Activated naive CD4-positive, alpha-beta T cell treated with anti-CD3 and anti-CD28 coated beads, Interleukin-2, amount 50 U/mL, for 16 hours (primary cell): ENCODE measurements around the gene ZNF182.
"Not testable (repeated sequence)": the region's sequence is repeated elsewhere in the genome, so short reads cannot be mapped to it uniquely, and the experiment has no call there.

Source experiments
- DNase-seq: peaks from one replicate; pipeline ENCODE4 v3.0.0-alpha.2; 2020

Gene ZNF182

DNA sequence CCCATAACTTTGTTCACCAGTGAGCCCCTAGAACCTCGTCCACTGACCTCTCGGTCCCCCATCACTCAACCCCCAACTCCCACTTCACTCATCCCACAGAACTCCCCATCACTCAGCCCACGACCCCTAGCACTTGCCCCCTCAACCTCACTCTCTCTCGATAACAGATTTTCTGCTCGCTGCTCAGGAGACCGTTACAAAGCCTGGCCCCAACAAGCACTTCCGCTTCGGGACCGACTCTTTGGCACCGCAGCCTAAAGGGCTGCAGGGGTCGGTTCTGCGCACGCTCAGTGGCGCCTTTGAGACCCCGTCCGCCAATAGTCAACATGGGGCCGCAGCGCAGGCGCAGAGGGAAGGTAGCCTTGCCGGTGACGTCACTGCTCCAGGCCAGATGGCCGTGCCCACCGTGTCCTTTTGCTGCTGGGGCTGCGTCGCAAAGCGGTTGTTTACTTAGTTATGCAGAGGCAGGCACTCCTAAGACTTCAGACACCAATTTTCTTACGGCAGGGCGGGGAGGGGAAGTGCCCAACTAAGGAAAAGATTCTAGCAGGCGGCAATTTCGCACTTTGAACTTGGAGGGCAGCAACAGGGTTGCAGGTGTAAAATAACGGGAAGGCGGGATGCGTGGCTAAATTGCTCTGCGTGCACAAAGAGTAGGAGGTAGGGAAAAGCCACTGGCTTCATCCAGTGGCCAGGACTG, at the start of gene ZNF182:
TSS of gene ZNF182 (minus strand) at position 232 of the 700 bp plus-strand sequence. CDS start 1,380 bp downstream, outside the sequence.
- peak; percentile 90 for DNase-seq

DNA sequence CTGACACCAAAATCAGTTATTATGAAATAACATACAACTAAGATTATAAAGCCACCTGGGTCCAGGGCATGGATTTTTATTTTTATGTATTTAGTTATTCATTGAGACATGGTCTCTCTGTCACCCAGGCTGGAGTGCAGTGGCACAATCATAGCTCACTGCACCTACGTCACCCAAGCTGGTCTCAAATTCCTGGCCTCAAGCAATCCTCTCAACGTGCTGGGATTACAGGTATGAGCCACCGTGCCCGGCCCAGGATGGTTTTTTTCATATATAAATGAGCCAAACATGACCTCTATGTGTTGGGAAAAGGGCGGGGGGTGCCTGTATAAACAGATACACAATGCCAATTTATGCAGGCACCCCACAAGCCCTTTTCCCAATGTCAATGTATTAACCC, 43.1 kb upstream of the ZNF182 start:
- no peak for DNase-seq

DNA sequence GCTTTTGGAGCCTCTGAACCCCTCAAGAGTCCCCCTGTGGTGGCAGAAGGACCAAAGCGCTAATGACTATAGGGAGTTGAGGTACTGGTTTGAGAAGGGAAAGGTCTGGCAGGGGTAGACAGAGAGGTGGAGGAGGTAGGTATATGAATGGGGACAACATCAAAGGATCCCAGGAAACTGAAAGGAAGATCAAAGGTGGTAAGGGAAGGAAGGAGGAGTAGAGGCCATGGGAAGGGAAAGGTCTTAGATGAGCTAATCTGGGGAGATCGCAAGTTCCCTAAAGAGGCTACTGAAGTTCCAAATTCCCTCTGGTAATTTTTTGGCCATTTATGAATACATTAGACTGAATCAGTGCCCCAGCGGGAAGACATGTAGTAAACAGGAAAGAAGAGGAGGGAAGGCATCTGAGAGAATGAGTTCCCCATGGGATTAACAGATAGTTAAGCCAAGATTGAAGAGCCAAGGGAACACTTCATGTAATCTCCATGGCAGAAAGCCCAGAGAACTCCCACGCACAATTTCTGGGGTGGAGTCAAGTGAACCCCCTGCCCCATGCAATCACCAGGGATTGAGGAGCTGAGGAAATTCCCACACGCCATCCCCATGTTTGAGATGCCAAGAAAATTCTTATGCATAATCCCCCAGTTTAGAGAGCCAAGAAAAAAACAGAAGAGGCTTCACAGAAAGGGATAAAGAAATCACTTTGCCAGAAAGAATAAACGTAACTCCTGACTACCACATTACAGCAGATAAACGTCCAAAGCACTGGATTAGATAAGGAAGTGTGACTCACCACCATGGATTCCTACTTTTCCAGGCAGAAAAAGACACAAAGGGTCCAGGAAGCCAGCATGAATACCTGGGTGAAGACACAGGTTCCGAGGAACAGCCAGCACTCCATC, 41.9 kb upstream of the ZNF182 start:
- no peak for DNase-seq

DNA sequence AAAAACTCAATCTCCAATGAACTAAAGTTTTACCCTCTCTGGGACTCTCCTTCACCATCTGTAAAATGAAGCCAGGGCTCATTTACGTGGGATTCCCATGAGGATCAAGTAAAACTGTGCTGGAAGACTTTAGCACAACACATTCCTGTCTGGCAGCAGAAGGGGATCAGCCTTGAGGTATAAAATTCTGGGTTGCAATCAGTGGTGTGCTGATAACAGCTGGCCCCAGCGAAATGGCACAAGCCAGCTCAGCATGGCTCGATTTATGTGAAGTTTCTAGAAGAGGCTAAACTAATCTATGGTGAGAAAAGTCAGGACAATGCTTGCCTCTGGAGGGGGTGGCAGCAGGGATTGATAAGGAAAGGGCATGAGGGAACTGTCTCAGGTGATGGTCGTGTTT, 39.3 kb upstream of the ZNF182 start:
- no peak for DNase-seq

DNA sequence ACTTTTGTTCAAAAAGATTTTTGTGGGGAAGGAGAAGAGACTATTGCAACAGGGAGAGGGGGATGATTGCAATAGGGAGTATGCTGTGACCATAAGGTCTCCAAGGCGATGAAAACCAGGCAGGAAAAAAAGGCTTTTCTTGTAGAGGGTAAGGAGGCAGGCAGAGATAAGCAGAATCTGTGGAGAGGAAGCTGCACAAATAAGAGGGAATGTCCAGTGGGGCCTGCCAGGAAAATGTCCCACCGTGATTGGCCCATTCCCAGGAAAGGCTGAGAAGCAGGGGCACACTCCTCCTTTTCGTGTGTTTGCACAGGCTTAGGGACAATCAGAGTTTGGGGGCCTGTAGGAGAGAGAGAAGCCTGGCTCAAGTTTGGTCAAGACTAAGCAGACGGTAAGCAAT, 32.1 kb upstream of the ZNF182 start:
- DNase-seq, result no peak

DNA sequence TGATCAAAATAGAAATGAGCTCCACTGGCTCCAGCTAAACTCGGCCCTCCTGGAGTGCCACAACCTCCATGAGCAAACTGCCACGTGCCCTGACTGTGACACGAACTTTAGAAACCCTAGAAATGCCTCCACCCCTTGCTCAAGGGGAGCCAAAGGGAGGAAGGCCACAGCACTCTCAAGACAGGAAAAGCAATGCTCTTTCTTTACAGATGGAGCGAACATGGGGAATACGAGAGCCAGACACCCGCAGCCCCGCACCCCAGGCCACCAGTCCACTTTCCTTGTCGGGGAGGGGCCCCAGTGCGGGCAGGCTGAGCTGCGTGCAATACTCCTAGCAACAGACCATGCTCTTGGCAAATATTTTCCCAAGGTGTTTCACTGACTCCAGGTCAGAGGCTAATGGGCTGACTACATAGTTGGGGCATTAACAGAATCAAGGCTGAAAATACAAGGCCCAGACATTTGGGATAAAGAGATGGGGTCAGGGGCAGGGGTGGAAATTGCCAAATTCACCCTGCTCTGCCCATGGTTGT, 26.9 kb upstream of the ZNF182 start:
- DNase-seq, result not testable (repeated sequence)

DNA sequence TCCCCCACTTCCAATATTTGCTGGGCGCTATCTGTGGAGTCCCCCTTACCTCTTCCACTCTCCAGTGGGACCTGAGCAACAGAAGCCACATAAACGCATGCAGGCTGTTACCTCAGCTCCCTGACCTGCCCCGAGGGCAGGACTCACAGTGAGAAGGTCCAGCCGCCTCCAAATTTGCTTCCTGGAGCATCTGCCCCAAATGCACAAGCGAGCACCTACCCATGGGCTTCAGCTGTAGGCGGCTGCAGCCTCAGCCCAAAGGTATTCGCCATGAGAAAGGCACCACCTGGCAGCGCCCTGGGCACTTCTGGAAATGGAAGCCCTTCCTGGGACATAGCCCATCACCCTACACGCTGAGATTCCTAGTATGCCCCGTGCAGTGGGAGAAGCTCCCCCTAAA, 26.4 kb upstream of the ZNF182 start:
- DNase-seq, result no peak

DNA sequence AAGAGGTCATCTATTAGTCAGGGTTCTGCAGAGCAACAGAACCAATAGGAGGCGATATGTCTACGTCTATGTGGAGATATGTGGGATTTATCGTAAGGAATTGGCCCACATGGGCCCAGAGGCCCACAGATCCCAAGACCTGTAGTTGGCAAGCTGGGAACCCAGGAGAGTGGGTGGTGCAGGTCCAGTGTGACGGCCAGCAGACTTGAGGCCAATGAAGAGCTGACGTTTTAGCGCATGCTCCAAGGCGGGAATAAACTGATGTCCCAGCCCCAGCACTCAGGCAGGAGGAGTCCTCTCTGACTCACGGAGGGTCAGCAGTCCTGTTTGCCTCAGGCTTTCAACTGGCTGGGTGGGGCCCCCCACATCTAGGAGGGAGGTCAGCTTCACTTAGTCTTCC, 24.3 kb upstream of the ZNF182 start:
- DNase-seq, result no peak

DNA sequence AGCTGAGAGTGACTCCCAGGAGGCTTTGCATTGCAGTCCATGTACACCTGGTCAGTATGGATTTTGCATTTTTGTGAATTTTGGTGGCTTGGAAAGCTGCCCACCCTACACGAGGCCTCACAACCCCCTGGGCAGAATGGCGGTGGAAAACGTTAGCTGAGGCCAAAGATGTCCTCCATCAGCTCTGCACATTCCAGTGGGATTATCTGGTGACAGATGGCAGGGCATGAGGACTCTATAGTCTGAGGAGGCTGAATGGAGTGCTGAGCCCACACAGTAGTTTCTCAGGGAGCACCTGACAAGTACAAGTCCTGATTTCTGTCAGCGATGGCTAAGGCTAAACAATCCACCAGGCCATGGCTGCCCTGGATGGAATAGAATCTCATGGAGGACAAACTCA, 23.8 kb upstream of the ZNF182 start:
- DNase-seq, result not testable (repeated sequence)

DNA sequence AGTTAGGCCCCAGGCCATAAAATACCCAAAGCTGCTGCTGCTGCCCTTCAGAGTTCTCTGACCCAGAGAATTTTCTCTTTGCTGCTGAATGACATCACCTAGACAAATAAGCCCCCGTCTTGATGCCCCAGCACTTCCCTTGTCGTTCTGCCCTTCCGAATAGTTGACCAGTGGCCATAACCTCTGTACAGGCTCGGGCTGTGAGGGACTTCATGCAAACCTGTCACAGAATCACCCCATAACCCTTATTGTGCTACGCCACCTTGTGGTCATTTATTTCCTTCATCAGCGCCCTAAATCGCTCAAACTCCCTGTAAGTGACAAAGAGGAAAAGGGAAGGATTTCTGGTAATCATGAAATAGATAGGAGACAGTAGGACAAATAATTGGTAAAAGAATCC, 21.8 kb upstream of the ZNF182 start:
- peak; percentile 22 for DNase-seq

DNA sequence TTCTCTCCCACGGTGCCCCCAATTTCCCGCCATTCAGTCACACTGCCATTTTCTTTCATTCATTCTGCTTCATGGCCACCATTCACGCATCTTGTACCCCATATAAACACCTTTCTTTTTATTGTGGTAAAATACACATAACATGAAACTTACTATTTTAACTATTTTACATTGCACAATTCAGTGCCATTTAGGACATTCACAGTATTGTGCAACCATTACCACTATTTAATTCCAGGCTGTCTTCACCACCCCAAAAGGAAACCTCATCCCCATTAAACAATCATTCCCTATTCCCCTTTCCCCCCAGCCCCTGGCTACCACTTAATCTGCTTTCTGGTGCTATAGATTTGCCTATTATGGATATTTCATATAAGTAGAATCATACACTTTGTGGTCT, 18.9 kb upstream of the ZNF182 start:
- no peak for DNase-seq

DNA sequence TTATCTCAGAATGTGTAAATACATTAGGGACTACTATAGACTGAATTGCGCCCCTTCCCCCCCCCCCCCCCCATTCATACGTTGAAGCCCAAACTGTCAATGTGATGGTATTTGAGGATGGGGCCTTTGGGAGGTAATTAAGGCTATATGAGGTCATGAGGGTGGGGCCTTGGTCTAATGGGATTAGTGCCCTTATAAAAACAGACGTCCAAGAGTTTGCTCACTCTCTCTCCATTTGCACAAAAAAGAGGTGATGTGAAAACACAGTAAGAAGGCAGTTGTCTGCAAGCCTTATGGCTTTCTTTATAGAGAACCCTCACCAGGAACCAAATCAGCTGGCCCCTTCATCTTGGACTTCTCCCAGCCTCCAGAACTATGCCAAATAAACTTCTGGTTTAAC, 18.3 kb upstream of the ZNF182 start:
- DNase-seq, result no peak

DNA sequence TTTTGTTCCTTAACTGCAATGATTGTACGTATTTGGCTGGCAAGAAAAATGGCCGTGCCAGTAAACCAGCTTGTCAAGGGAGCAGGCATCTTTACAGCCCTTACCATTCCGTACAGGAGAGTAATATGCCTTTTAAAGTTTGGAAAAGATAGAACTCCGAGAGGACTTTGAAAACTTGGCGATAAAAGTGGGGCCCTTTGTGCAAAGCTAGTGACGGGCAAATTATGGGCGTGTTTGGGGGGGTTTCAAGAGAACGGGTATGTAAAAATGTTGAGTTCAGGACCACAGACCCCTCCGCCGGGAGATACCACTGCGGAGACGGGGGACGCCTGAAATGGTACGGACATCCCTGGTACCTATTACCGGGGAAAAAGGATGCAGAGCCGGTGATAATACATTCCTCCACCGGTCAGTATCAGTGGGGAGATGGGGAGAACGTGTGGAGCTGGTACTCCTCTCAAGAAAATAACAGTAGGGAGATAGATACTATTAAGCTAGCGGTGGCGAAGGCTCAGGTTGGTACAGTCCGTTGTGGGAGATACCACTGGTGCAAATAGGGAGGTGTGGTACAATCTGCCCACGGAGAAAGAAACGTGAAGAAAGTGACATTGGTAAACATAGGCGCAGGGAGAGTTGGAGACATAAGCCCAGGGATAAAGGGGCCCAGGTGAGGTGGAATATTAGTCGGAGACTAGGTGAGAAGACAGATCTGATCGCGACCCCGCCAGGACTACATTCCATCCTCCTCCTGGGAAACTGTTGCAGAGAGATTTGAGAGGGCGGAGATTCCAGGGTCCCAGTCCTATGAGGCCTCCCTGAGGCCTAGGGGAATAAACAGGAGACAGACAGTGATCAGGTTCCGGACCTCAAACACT, 17.5 kb upstream of the ZNF182 start:
- peak; percentile 83 for DNase-seq

DNA sequence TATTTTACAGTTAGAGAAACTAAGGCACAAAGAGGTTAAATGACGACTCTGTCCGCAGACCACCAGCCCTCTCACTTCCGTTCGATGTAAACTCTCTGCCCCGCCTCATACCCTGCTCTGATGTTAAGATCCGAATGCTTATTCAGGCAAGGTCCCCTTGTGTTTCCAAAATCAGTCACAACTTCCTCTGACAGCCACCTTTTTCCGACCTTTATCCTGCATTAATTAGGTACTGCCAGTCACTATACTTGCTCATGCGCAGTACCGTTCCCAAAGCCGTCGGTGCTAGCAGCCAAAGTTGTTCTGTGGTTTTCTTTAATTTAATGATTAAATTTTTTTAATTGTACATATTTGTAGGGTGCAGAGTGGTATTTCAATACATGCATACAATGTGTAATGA, 16.7 kb upstream of the ZNF182 start:
- peak; percentile 38 for DNase-seq

DNA sequence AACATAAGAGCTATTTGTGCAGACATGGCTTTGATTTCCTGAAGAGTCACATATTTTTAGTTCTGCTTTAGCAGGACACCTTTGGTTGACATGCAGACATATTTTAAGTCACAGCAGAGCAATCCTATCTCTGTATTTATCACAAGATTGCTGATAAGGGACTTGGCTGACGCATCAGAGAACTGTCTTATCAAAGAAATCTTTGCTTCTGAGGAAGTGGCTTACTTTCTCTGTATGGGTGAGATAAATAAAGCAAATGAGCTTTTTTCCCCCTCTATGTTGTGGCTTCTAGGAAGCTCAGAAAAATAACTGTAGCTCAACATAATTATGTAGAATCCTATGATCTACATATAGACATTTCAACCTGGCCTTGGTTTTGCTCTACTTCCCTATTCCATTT, 16.1 kb upstream of the ZNF182 start:
- not testable (repeated sequence) for DNase-seq

DNA sequence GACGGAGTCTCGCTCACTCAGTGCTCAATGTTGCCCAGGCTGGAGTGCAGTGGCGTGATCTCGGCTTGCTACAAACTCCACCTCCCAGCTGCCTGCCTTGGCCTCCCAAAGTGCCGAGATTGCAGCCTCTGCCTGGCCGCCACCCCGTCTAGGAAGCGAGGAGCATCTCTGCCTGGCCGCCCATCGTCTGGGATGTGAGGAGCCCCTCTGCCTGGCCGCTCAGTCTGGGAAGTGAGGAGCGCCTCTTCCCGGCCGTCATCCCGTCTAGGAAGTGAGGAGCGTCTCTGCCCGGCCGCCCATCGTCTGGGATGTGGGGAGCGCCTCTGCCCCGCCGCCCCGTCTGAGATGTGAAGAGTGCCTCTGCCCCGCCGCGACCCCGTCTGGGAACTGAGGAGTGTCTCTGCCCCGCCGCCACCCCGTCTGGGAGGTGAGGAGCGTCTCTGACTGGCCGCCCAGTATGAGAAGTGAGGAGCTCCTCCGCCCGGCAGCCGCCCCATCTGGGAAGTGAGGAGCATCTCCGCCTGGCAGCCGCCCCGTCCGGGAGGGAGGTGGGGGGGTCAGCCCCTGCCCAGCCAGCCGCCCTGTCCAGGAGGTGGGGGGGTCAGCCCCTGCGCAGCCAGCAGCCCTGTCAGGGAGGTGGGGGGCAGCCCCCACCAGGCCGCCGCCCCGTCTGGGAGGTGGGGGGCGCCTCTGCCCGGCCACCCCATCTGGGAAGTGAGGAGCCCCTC, 13.0 kb upstream of the ZNF182 start:
- not testable (repeated sequence) for DNase-seq

DNA sequence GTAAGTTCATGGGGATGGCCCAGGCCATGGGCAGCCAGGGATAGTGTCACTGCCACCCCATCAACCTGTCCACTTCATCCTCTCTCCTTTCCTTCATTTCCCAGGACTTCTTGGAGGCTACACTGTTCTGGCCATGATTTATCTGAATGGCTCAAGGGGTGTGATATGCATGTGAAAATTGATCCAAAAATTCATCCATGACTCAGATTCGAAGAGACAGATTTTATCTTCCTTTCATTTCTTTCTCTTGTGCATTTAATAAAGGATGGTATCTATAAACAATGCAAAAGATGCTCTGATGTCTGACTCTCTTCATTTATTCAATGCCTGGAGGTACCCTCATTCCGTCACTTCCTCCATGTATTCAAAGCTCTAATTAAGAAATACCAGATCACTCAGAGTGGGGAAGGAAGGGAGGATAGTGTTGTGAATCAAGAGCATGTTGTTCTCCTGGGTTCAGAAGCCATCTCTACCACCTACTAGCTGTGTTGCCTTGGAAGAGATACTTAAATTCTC, 5.7 kb upstream of the ZNF182 start:
- not testable (repeated sequence) for DNase-seq

DNA sequence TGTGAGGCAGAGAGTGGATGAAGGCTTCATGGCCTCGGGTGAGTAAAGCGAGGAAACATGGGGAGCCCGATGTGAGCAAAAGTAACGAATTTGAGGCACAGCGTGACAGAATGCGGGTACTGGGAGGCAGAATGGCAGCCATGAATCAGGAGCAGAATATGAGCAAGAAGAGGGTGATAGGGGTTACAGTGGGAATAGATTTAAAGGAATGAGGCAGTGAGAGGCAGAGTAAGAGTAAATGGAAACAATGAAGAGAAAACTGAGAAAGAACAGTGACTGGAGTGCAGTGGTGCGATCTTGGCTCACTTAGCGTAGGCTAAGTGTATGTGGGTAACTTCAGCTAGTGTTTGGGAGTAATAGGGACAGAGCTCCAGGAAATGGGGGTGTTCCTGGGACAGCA, 2.9 kb upstream of the ZNF182 start, which contains the start of gene SPACA5:
TSS of gene SPACA5 (plus strand) at position 301 of the 400 bp plus-strand sequence. CDS start 815 bp downstream, outside the sequence.
- DNase-seq, result not testable (repeated sequence)

DNA sequence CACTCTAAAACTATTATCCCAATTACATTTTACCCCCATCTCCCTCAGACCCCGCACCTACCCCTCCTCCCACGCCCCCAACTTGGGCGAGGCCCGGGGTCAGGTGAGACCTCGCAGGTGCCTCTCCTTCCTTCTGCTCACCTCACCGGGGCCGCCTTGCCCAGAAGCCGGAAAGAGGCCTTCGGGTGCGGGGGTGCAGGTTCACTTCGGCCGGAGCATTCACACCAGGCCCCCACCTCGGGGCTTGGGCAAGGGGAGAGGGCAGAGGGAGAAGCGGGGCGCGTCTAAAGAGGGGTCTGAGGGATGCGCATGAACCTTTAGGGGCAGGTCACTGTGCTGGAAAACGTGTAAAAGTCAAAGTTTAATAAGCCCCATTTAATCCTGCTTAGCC, 427 bp downstream of the ZNF182 start:
- peak; percentile 9 for DNase-seq

DNA sequence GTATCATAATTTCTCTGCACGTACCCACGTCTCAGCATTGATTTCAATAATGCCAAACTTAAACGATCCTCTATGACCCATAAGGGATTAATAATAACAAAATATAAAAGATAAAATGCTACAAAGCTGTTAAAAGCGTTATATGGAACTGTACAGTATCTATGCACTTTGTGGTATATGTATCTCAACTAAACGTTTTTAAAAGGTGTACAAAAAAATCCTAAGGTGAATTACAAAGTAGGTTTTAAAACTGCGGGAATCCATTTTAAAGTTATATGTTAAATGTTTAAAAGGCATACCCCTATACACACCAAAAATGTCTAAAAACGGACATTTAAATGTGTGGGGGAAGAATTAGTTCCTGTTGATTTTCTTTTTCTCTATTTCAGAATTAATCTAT, 860 bp downstream of the ZNF182 start:
- no peak for DNase-seq

DNA sequence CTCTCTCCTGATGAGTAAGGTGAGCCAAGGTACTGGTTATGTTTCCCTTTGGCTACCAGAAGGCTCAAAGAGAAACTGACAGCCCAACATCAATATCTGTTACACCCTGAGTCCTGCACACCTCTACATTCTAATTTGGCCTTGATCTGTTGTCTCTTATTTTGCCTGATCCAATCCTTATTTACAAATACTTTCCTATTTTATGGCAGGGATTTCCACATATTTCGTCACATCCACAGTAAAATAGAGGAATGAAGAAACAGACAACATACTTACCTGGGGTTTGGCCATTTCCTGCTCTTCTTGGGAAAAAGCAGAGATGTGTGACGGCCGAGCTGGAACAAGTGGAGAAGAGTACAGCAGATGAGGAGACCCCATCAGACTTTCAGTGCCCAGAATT, 1.5 kb downstream of the ZNF182 start:
- no peak for DNase-seq

DNA sequence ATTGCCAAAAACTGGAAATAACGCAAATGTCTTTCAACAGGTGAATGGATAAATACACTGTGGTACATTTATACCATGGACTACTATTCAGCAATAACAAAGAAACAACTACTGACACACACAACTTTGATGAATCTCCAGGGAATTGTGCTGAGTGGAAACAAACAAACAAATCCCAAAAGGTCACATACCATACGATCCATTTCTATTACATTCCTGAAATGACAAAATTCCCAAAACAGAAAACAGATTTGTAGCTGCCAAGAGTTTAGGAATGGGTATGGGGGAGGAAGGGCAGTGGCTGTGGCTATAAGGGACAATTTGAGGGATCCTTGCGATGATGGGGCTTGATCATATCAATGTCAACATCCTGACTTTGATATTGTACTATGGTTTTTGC, 2.5 kb downstream of the ZNF182 start:
- DNase-seq, result no peak
